Right lobe of liver (tissue), 6 donors: ENCODE data around the gene ADAMTSL5. TPM values are rescaled to one million over a fixed set of nuclear protein-coding genes. Genes with fewer than 3 reads are reported as not detected.
"Not testable (repeated sequence)": the region's sequence is repeated elsewhere in the genome, so short reads cannot be mapped to it uniquely, and the experiment has no call there.

Source experiments
- ATAC-seq, 4 donors: fragments of 200-7000 bp; cut with Tn5 transposase; one replicate each; pipeline ENCODE4 v1.9.1; 2020; ENCODE audit warnings: mild to moderate bottlenecking in 4 of 4, moderate library complexity in 4 of 4
- DNase-seq, 3 donors: peaks; one replicate each; pipeline ENCODE4 v3.0.0-alpha.2; 2020
- H3K27ac ChIP-seq, 3 donors: fragments of 200-600 bp; one replicate each; pipeline ENCODE4 v1.8.0; 2022
- H3K27me3 ChIP-seq, 2 donors: fragments of 200-600 bp; one replicate each; pipeline ENCODE4 v1.8.0; 2022
- H3K36me3 ChIP-seq, 4 donors: fragments of 200-600 bp; sonication (generic) in 1 of 4; one replicate each; pipeline versions ENCODE4 v1.5.1 to v1.8.0; 2017 to 2022; ENCODE audit warnings: control low read depth in 1 of 4
- H3K4me1 ChIP-seq, 4 donors: fragments of 200-600 bp; sonication (generic) in 1 of 4; one replicate each; pipeline versions ENCODE4 v1.5.1 to v1.8.0; 2017 to 2022; ENCODE audit warnings: control low read depth in 1 of 4
- H3K4me3 ChIP-seq, 3 donors: fragments of 200-600 bp; one replicate each; pipeline ENCODE4 v1.8.0; 2022
- H3K9me3 ChIP-seq, 4 donors: fragments of 200-600 bp; sonication (generic) in 1 of 4; one replicate each; pipeline versions ENCODE4 v1.5.1 to v1.8.0; 2017 to 2022; ENCODE audit warnings: control low read depth in 1 of 4
- POLR2A ChIP-seq: fragments of 450-650 bp; IDR thresholded peaks from one replicate; pipeline ENCODE4 v1.6.1; 2017; ENCODE audit warnings: antibody characterized with exemption, mild to moderate bottlenecking
- WGBS: methylation state at CpG from one replicate; pipeline ENCODE4 v1.1.6; 2018; ENCODE audit warnings: low coverage, low lambda C conversion rate; ENCODE audit not compliant: insufficient coverage; ENCODE audit errors: missing lambda C conversion rate; 5-methylcytosine and 5-hydroxymethylcytosine counted together
- intact Hi-C, 2 donors: fragments of 100-400 bp; cut with DNase I; formaldehyde crosslinking; loops; one replicate each; pipeline versions ENCODE4 v1.11.2 to v1.14.1; 2022
- total RNA-seq, 6 experiments: library from RNA; depleted of rRNA in 2 of 6; stranded (reverse); fragments of >200 nt in 2 of 6; fragmentation: NEBNext Ultra II Directional in 3 of 6; extraction: Animal tissue kit (Norgen Biotek cat#: 25700) in 3 of 6; gene quantifications; one replicate each; pipeline versions ENCODE4 v1.1.0 to v1.2.4, GENCODE V29; 2016 to 2023
- TF ChIP-seq, protein P1 (sequence below), 4 donors: fragments of 200-600 bp in 3 of 4; fragments of 450-650 bp in 1 of 4; IDR thresholded peaks; one replicate each; pipeline versions ENCODE4 v1.5.1 to v1.8.0; 2016 to 2022; ENCODE audit warnings: antibody characterized with exemption in 4 of 4, mild to moderate bottlenecking in 2 of 4
- donor health status: DM: no; HTN: yes; CAD: no.
- donor health status: DM: no; HTN: no; CAD: no.
- donor health status: DM: no; HTN: no; CAD: no.
- donor health status: DM: no; HTN: yes; CAD: no.
- donor health status: DM: no; HTN: yes; CAD: no.

The ADAMTSL5 gene
- total RNA-seq, 6 experiments from 2014 or later, result 1.8 to 6.9 (median 4.5) TPM

- DNase-seq (no peak), ATAC-seq (peak in 1 of 4 donors; percentile 18)
- TF ChIP-seq, protein P1, sequence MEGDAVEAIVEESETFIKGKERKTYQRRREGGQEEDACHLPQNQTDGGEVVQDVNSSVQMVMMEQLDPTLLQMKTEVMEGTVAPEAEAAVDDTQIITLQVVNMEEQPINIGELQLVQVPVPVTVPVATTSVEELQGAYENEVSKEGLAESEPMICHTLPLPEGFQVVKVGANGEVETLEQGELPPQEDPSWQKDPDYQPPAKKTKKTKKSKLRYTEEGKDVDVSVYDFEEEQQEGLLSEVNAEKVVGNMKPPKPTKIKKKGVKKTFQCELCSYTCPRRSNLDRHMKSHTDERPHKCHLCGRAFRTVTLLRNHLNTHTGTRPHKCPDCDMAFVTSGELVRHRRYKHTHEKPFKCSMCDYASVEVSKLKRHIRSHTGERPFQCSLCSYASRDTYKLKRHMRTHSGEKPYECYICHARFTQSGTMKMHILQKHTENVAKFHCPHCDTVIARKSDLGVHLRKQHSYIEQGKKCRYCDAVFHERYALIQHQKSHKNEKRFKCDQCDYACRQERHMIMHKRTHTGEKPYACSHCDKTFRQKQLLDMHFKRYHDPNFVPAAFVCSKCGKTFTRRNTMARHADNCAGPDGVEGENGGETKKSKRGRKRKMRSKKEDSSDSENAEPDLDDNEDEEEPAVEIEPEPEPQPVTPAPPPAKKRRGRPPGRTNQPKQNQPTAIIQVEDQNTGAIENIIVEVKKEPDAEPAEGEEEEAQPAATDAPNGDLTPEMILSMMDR (IDR thresholded peaks at IDR 0.05), result no peak
- TF ChIP-seq POLR2A, result no peak
- Histone ChIP-seq H3K9me3 (no peaks in the 10 kb centered on the region), H3K27me3 (no peaks in the 10 kb centered on the region), H3K36me3 (no peaks in the 10 kb centered on the region), H3K4me1 (no peaks in the 10 kb centered on the region), H3K4me3 (no peak overlapping the region), H3K27ac (no peak overlapping the region)
- 77% methylated on average over 11 of the region's 17 CpGs for WGBS
- intact Hi-C loops, result loop anchor here (10.0 kb wide), 2 partner anchors 123 to 233 kb away; no protein-coding TSS in a partner anchor
Measured at GRCh38 chr19:1551068-1552040, 38.5 kb upstream of the ADAMTSL5 start.

DNA sequence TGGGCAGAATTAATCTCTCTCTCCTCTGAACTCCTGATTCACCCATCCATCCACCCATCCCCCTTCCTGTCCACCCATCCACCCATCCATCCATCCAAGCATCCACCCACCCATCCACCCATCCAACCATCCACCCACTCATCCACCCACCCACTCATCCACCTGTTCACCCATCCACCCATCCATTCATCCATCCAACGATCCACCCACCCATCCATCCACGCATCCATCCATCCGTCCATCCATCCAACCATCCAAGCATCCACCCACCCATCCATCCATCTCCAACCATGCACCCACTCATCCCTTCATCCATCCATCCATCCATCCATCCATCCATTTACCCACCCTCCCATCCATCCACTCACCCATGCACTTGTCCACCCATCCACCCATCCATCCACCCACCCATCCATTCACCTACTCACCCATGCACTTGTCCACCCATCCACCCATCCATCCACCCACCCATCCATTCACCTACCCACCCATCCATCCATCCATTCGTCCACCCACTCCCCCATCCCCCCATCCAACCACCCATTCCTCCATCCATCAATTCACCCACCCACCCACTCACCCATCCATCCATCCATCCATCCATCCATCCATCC lies 36.6 kb upstream of the ADAMTSL5 start:
- DNase-seq (no peak), ATAC-seq (no peak)
- Histone ChIP-seq H3K36me3 (no peaks in the 10 kb centered on the region), H3K27ac (no peak overlapping the region), H3K27me3 (no peaks in the 10 kb centered on the region), H3K4me1 (peaks cover 0 to 3% (median 1%) of the 10 kb centered on the region in 4 donors), H3K4me3 (no peak overlapping the region), H3K9me3 (no peaks in the 10 kb centered on the region)
- intact Hi-C loops, result loop anchor here (5.0 to 10.0 kb wide), 2 partner anchors 123 to 215 kb away; no protein-coding TSS in a partner anchor
- TF ChIP-seq POLR2A, result no peak
- TF ChIP-seq, protein P1 (IDR thresholded peaks at IDR 0.05), result no peak
- WGBS, result 68% methylated on average over 4 of the region's 4 CpGs

GRCh38 chr19:1540365-1540925 lies 27.6 kb upstream of the ADAMTSL5 start:
- no peaks in the 10 kb centered on the region for H3K4me1 ChIP-seq
- H3K9me3 ChIP-seq, result no peaks in the 10 kb centered on the region
- 33% methylated on average over 15 of the region's 17 CpGs for WGBS
- H3K4me3 ChIP-seq, result no peak overlapping the region
- H3K27me3 ChIP-seq, result no peaks in the 10 kb centered on the region
- ATAC-seq, result no peak
- TF ChIP-seq POLR2A, result no peak
- TF ChIP-seq, protein P1 (IDR thresholded peaks at IDR 0.05), result no peak
- H3K36me3 ChIP-seq, result no peaks in the 10 kb centered on the region
- no peak for DNase-seq
- H3K27ac ChIP-seq, result no peak overlapping the region
- intact Hi-C loops, result loop anchor here in 1 of 2 donors (10.0 kb wide), 1 partner anchor 224 kb away; no protein-coding TSS in a partner anchor

- H3K36me3 ChIP-seq, H3K27me3 ChIP-seq, DNase-seq, H3K4me1 ChIP-seq, H3K27ac ChIP-seq, H3K9me3 ChIP-seq, ATAC-seq, H3K4me3 ChIP-seq: not testable (repeated sequence)
- 59% methylated on average over 9 of the region's 11 CpGs for WGBS
- intact Hi-C loops, result loop anchor here in 1 of 2 donors (10.0 kb wide), 1 partner anchor 225 kb away; no protein-coding TSS in a partner anchor
Measured at GRCh38 chr19:1539749-1540148, 26.9 kb upstream of the ADAMTSL5 start.
